ENCODE measurements around the gene SLC37A4. TPM values are rescaled to one million over a fixed set of nuclear protein-coding genes. Genes with fewer than 3 reads are reported as not detected.

Gene SLC37A4
- total and polyA plus RNA-seq, 2 of the 13 experiments (the other 11 are each of a cell fraction or from before 2014, with no cell fraction given) = 43.0 to 56.1 TPM

DNA sequence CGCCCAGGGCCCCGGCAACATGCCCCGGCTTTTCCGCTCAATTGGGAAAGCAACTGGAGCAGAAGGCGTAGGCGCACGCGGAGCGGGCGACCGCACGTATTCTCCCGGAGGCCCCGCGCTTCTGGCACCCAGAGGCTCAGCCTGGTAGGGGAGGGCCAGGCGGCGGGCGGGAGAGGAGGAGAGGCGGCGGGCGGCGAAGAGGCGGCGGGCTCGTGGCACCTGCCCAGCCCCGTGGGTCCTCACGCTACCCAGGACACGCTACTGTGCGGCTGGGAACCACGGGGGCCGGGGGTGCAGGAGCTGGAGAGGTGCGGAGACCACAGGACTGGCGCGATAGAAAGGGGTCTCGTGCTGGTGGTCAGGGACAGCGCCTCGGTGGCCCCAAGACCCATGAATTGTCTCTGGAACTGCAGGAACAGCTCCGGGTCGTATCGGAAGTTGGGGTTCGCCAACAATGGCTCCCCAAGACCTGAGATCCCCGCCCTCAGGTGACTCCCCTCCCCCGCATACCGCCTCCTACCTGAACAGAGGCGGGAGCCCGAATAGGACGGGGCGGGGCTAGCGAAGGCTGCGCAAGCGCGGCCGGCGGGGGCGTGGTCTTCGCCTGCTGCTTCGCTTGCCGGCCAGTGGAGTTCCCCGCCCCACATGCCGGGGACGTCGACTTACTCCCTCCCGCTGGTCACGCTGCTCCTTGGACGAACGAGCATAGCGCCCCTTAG is at the start of gene SLC37A4 (continued):
- TF ChIP-seq, protein P1, sequence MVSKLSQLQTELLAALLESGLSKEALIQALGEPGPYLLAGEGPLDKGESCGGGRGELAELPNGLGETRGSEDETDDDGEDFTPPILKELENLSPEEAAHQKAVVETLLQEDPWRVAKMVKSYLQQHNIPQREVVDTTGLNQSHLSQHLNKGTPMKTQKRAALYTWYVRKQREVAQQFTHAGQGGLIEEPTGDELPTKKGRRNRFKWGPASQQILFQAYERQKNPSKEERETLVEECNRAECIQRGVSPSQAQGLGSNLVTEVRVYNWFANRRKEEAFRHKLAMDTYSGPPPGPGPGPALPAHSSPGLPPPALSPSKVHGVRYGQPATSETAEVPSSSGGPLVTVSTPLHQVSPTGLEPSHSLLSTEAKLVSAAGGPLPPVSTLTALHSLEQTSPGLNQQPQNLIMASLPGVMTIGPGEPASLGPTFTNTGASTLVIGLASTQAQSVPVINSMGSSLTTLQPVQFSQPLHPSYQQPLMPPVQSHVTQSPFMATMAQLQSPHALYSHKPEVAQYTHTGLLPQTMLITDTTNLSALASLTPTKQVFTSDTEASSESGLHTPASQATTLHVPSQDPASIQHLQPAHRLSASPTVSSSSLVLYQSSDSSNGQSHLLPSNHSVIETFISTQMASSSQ (IDR thresholded peaks at IDR 0.05; ENCODE audit: low read depth) = no peak
- TF ChIP-seq, protein P1 (CRISPR knock-in tag; IDR thresholded peaks at IDR 0.05; ENCODE audit: borderline replicate concordance) = peak; percentile 56; the same call in 1 of the 2 replicates
- TF ChIP-seq ZNF441 (CRISPR knock-in tag; IDR thresholded peaks at IDR 0.05; ENCODE audit: borderline replicate concordance) = peak; percentile 84; the same call in 1 of the 2 replicates
- no peak for TF ChIP-seq SRSF9 (IDR thresholded peaks at IDR 0.05; ENCODE audit: borderline replicate concordance, insufficient read depth, low read depth, low read length, poor library complexity, severe bottlenecking)
- no peak for TF ChIP-seq SNRNP70 (IDR thresholded peaks at IDR 0.05; ENCODE audit: low read depth, low read length)
- no peak for TF ChIP-seq SOX13 (IDR thresholded peaks at IDR 0.05)
- TF ChIP-seq SOX13 (CRISPR knock-in tag; conservative IDR thresholded peaks at IDR 0.05 in 1 of 2, IDR thresholded peaks at IDR 0.05 in 1 of 2) = peak in 1 of 2 experiments; percentile 55; a peak in 1 of 4 replicates
- peak; percentile 58; the same call in 1 of the 2 replicates for TF ChIP-seq CBFB (CRISPR knock-in tag; IDR thresholded peaks at IDR 0.05)
- no peak for TF ChIP-seq TBL1XR1 (IDR thresholded peaks at IDR 0.05; ENCODE audit: borderline replicate concordance, low read length, partially characterized antibody)
- peak; percentile 95 for TF ChIP-seq ZEB1 (IDR thresholded peaks at IDR 0.05; ENCODE audit: insufficient replicate concordance, low read depth)
- no peak for TF ChIP-seq ZNF382 (CRISPR knock-in tag; IDR thresholded peaks at IDR 0.05; ENCODE audit: borderline replicate concordance)
- TF ChIP-seq ZNF782 (CRISPR knock-in tag; IDR thresholded peaks at IDR 0.05; ENCODE audit: borderline replicate concordance) = 0 out of 2 replicates have a peak, but pooled peaks have one; percentile 48
- no peak for TF ChIP-seq ZNF660 (CRISPR knock-in tag; IDR thresholded peaks at IDR 0.05; ENCODE audit: borderline replicate concordance, low read depth)
- peak; percentile 89; the same call in 1 of the 2 replicates for TF ChIP-seq ZNF343 (CRISPR knock-in tag; IDR thresholded peaks at IDR 0.05)
- no peak for TF ChIP-seq ZNF670 (CRISPR knock-in tag; IDR thresholded peaks at IDR 0.05; ENCODE audit: borderline replicate concordance)
- peak; percentile 91 for TF ChIP-seq ZNF264 (CRISPR knock-in tag; IDR thresholded peaks at IDR 0.05)
- TF ChIP-seq SMARCE1 (IDR thresholded peaks at IDR 0.05; ENCODE audit: borderline replicate concordance) = no peak
- TF ChIP-seq ZNF546 (CRISPR knock-in tag; conservative IDR thresholded peaks at IDR 0.05) = 0 out of 2 replicates have a peak, but pooled peaks have one; percentile 51
- TF ChIP-seq ZNF333 (CRISPR knock-in tag; IDR thresholded peaks at IDR 0.05; ENCODE audit: borderline replicate concordance) = no peak
- no peak for TF ChIP-seq FOXP1 (IDR thresholded peaks at IDR 0.05)
- TF ChIP-seq FOXP1 (CRISPR knock-in tag; IDR thresholded peaks at IDR 0.05) = no peak
- TF ChIP-seq, protein P2, sequence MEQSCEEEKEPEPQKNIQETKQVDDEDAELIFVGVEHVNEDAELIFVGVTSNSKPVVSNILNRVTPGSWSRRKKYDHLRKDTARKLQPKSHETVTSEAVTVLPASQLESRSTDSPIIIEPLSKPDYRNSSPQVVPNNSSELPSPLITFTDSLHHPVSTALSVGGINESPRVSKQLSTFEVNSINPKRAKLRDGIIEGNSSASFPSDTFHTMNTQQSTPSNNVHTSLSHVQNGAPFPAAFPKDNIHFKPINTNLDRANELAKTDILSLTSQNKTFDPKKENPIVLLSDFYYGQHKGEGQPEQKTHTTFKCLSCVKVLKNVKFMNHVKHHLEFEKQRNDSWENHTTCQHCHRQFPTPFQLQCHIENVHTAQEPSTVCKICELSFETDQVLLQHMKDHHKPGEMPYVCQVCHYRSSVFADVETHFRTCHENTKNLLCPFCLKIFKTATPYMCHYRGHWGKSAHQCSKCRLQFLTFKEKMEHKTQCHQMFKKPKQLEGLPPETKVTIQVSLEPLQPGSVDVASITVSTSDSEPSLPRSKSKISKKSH (CRISPR knock-in tag; IDR thresholded peaks at IDR 0.05; ENCODE audit: borderline replicate concordance) = no peak; the same call in 1 of the 2 replicates
- peak; percentile 91 for TF ChIP-seq YEATS2 (CRISPR knock-in tag; IDR thresholded peaks at IDR 0.05; ENCODE audit: borderline replicate concordance)

Data from HepG2 (cell line).